HepG2 (cell line): Measurements from ENCODE around the gene FRMD8. TPM values are rescaled to one million over a fixed set of nuclear protein-coding genes. Genes with fewer than 3 reads are reported as not detected.

Experiments
- FIP1L1 ChIP-seq: fragments of 200-400 bp; formaldehyde crosslinking; IDR thresholded peaks from 2 replicates; pipeline ENCODE4 v1.6.1; 2018; ENCODE audit warnings: low read depth, mild to moderate bottlenecking, low read length, moderate library complexity, borderline replicate concordance; ENCODE audit not compliant: insufficient read depth
- IKZF1 ChIP-seq: fragments of 450-650 bp; IDR thresholded peaks from 2 replicates; pipeline ENCODE4 v1.7.1; 2016
- KDM2A ChIP-seq: sonication (generic); formaldehyde crosslinking; IDR thresholded peaks from 2 replicates; pipeline ENCODE4 v1.4.0; 2020; ENCODE audit warnings: low read depth, missing genetic modification reagents, borderline replicate concordance
- NFE2L1 ChIP-seq: sonication (generic); formaldehyde crosslinking; IDR thresholded peaks from 2 replicates; pipeline ENCODE4 v1.4.0; 2020; ENCODE audit warnings: missing genetic modification reagents, mild to moderate bottlenecking, borderline replicate concordance
- NFIC ChIP-seq: IDR thresholded peaks from 2 replicates; pipeline ENCODE4 v1.6.1; 2012; ENCODE audit warnings: mild to moderate bottlenecking, low read length, inconsistent platforms
- NR2C2 ChIP-seq: sonication (generic); formaldehyde crosslinking; IDR thresholded peaks from 2 replicates; pipeline ENCODE4 v1.4.0; 2020; ENCODE audit warnings: missing genetic modification reagents, mild to moderate bottlenecking, moderate library complexity, borderline replicate concordance
- RBAK ChIP-seq: sonication (generic); formaldehyde crosslinking; IDR thresholded peaks from 2 replicates; pipeline ENCODE4 v1.5.1; 2020; ENCODE audit warnings: mild to moderate bottlenecking, missing genetic modification reagents
- REXO4 ChIP-seq: sonication (generic); formaldehyde crosslinking; IDR thresholded peaks from 2 replicates; pipeline ENCODE4 v1.8.0; 2022; ENCODE audit warnings: missing genetic modification reagents, mild to moderate bottlenecking, borderline replicate concordance
- TBL1XR1 ChIP-seq: fragments of 150-350 bp; IDR thresholded peaks from 2 replicates; pipeline ENCODE4 v1.6.1; 2014; ENCODE audit warnings: borderline replicate concordance, low read length; ENCODE audit not compliant: partially characterized antibody
- TFAP4 ChIP-seq: sonication (generic); IDR thresholded peaks from 2 replicates; pipeline ENCODE4 v1.6.1; 2016; ENCODE audit warnings: low read depth, borderline replicate concordance
- ZBTB3 ChIP-seq: sonication (generic); formaldehyde crosslinking; IDR thresholded peaks from 2 replicates; pipeline ENCODE4 v1.4.0; 2020; ENCODE audit warnings: low read depth, mild to moderate bottlenecking, moderate library complexity, missing genetic modification reagents, borderline replicate concordance
- ZC3H13 ChIP-seq: sonication (generic); formaldehyde crosslinking; IDR thresholded peaks from 2 replicates; pipeline ENCODE4 v1.8.1; 2023; ENCODE audit warnings: mild to moderate bottlenecking, missing genetic modification reagents, moderate library complexity
- ZFP91 ChIP-seq: sonication (generic); formaldehyde crosslinking; IDR thresholded peaks from 2 replicates; pipeline ENCODE4 v1.9.0; 2022; ENCODE audit warnings: missing genetic modification reagents, mild to moderate bottlenecking, borderline replicate concordance
- ZNF33B ChIP-seq: sonication (generic); formaldehyde crosslinking; IDR thresholded peaks from 2 replicates; pipeline ENCODE4 v1.5.1; 2020; ENCODE audit warnings: mild to moderate bottlenecking, missing genetic modification reagents
- ZNF446 ChIP-seq: sonication (generic); formaldehyde crosslinking; IDR thresholded peaks from 2 replicates; pipeline ENCODE4 v1.5.0; 2020; ENCODE audit warnings: mild to moderate bottlenecking, missing genetic modification reagents
- ZNF557 ChIP-seq: sonication (generic); formaldehyde crosslinking; IDR thresholded peaks from 2 replicates; pipeline ENCODE4 v1.4.0; 2020; ENCODE audit warnings: missing genetic modification reagents
- ZNF564 ChIP-seq: sonication (generic); formaldehyde crosslinking; IDR thresholded peaks from 2 replicates; pipeline ENCODE4 v1.8.1; 2023; ENCODE audit warnings: mild to moderate bottlenecking, missing genetic modification reagents
- ZNF574 ChIP-seq: sonication (generic); formaldehyde crosslinking; IDR thresholded peaks from 2 replicates; pipeline ENCODE4 v1.4.0; 2020; ENCODE audit warnings: missing genetic modification reagents
- ZNF674 ChIP-seq: sonication (generic); formaldehyde crosslinking; IDR thresholded peaks from 2 replicates; pipeline ENCODE4 v1.5.0; 2020; ENCODE audit warnings: low read depth, mild to moderate bottlenecking, missing genetic modification reagents
- ZNF816 ChIP-seq: sonication (generic); formaldehyde crosslinking; IDR thresholded peaks from 2 replicates; pipeline ENCODE4 v1.8.0; 2022; ENCODE audit warnings: missing genetic modification reagents, mild to moderate bottlenecking, borderline replicate concordance
- polyA plus RNA-seq, 8 experiments: library from polyadenylated mRNA; depleted of rRNA in 3 of 8; stranded (reverse) in 7 of 8; unstranded in 1 of 8; fragments of >200 nt; fragmentation: Illumina TruSeq in 4 of 8; extraction: Trizol in 4 of 8; gene quantifications; 2 replicates each; pipeline versions ENCODE4 v1.2.1 to v1.2.3, GENCODE V29; 2011 to 2016; ENCODE audit warnings: low read depth in 4 of 8, missing spikeins in 1 of 8, mixed read lengths in 1 of 8; ENCODE audit not compliant: insufficient read depth in 1 of 8
- total RNA-seq, 5 experiments: library from RNA; depleted of rRNA; stranded (reverse); fragments of >200 nt; fragmentation: Illumina TruSeq; extraction: Trizol; gene quantifications; 2 replicates each; pipeline ENCODE4 v1.2.3, GENCODE V29; 2016; ENCODE audit warnings: low read depth in 1 of 5

FRMD8 gene
- total and polyA plus RNA-seq, 2 of the 13 experiments (the other 11 are each of a cell fraction or from before 2014, with no cell fraction given), result 5.8 to 20.6 TPM

GRCh38 chr11:65429724-65430405 is 43.4 kb downstream of the FRMD8 start (continued):
- TF ChIP-seq KDM2A (peak; percentile 54; the same call in 1 of the 2 replicates), ZFP91 (CRISPR knock-in tag) (no peak), NR2C2 (CRISPR knock-in tag) (no peak), ZBTB3 (CRISPR knock-in tag) (no peak), ZNF674 (CRISPR knock-in tag) (no peak), ZNF564 (no peak), NFE2L1 (no peak), RBAK (CRISPR knock-in tag) (no peak), ZNF446 (CRISPR knock-in tag) (no peak), ZNF33B (CRISPR knock-in tag) (no peak), FIP1L1 (no peak), IKZF1 (no peak), ZNF574 (CRISPR knock-in tag) (no peak), ZC3H13 (CRISPR knock-in tag) (no peak), ZNF816 (CRISPR knock-in tag) (no peak), NFIC (no peak), TBL1XR1 (peak; percentile 15), ZNF557 (no peak), TFAP4 (no peak), REXO4 (CRISPR knock-in tag) (no peak)
